NCI-H1417 treated with DMSO at 0.1 percent for 48 hours (cell line): Measurements from ENCODE around the gene HOXA4.

Experiments
- DNase-seq: peaks from one replicate; lab custom pipeline; 2025; lab: John Stamatoyannopoulos, UW

HOXA4 gene

DNA sequence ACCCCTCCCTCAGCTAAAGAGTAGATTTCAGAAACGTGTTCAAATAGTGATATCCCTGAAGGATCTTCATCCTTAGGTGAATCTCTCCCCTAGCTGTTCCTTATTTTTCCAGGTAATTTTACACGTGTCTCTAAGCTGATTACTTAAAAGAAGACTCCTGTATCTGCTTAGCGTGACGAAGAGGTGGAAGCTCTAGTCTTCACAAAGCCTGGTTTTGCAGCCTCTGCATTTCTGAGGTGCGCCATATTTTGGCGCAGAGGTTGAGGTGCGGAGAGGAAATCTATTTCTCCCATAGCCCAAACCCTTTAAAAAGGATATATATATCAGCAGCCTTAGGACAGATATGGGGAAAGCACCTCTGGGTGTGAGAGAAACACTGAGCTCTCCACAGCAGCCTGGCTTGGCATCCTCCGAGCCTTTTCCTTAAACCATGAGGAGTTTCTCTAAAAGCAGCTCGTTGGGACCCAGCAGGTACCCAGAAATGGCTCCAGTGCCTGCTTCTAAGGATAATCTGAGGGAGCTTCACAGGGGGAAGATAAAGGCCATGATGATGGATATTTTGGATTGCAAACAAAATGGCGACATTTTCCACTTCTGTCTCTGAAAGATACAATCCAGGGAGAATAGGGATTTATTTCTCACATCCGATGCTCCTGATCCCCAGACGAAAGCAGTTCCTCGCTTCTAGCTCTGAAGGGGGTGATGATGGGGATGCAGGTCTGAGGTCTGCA is 25.1 kb downstream of the HOXA4 start:
- no peak for DNase-seq

DNA sequence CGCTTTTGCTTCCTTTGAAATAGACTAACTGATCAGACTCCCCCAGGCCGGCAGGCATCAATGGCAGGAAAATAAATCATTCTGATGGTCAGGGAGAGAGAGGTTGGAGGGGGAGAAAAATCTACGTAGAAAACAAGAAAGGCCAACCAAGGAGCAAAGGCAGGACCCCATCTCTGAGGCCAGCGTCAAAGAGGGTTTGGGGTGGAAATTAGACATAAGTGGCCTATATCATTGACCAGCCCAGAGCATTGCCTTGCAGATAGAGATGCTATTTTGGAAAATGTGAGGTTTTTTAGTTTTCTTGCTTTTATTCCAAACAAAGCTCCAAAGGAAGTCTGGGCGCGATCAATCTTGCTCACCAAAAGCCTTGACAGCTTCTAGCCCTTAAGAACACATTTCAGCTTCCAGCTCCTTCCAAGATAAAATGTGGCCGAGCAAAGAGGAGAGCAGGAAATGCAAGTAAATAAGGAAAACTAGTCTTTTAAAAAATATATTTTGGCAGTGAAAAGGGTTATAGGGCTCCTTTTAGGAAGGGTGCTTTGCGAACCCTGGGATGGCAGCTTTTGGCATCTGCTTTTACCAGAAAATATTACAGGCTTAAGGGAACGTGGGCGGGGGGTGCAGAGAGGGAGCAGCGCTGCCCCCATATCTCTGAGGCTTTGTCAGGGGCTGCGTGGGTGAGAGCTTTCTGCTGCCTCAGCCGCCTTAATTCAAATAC is 26.1 kb downstream of the HOXA4 start:
- DNase-seq, result no peak

DNA sequence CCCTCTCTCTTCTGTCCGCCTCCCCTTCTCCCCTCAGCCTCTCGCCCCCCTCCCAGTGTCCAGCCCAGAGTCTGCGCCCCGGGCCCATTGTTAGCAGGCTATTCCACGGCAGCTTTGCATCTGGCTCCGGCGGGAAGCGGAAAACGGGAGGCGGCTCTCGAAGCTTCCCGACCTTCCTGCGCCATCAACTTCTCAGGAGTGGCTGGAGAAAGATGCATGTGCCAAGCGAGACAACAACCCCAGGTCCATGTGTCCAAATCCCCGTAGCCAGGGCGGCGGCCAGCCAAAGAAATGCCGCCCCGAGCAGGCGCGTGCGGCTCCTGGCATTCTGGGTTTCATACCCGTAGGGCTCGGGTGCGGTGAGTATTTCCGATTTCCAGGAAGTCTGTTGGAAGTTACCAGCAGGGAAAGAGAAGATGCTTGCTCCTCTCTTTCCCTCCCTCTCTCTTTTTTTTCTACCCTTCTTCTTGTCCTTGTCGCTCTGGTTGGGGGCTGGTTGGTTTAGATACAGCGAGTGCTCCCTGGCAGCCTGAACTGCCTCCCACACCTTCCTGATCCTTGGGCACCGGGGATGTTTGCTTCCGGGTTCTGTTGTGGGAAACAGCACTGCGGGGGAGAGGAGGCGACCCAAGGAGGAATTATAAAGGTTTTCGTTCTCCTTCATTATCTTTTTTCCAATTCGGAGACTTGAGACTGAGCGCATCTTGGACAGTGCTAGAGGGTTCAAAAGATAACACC is 26.9 kb downstream of the HOXA4 start:
- DNase-seq, result no peak

DNA sequence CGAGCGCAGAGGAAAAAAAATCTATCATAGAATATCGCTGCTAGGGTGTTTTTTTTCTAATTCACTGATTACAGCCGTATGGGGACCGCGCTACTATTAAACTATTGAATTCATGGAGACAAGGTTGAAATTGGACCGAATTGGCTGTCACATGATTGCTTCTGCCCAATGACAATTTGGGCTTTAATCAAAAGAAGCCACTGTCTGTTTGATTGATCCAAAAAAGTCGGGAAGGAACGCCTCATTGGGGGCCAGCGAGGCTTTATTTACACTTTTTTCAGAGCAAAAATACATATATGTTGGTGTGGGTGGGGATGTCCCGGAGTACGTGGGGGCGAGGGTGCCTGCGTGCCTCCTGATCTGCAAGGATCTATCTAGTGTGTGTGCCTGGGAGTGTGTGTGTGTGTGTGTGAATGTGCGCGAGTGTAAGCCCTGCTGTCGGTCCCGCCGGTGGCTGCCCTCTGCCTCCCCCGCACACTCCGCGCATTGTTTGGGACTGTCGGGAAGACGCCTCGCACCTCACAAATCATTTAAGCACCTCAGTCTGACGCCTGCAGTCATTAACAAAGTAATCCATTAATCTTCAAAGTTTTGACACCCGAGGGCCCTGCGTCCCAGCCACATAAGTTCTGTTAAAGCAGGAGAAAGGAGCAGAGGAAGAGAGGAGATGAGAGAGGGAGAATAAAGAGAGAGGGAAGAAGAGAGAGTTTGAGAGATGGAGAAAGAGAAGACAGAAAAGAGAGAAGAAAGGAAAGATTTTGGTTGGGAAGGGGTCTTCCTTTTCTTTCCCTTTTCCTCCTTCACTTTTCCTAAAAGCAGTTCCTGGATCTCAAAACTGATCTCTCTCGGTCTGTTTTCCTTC is 27.7 kb downstream of the HOXA4 start, which contains the start of gene HOXA2:
Gene HOXA2, minus strand, starts transcription at position 103 of the 862 bp plus-strand sequence. CDS start 183 bp downstream, outside the sequence.
- DNase-seq, result no peak

DNA sequence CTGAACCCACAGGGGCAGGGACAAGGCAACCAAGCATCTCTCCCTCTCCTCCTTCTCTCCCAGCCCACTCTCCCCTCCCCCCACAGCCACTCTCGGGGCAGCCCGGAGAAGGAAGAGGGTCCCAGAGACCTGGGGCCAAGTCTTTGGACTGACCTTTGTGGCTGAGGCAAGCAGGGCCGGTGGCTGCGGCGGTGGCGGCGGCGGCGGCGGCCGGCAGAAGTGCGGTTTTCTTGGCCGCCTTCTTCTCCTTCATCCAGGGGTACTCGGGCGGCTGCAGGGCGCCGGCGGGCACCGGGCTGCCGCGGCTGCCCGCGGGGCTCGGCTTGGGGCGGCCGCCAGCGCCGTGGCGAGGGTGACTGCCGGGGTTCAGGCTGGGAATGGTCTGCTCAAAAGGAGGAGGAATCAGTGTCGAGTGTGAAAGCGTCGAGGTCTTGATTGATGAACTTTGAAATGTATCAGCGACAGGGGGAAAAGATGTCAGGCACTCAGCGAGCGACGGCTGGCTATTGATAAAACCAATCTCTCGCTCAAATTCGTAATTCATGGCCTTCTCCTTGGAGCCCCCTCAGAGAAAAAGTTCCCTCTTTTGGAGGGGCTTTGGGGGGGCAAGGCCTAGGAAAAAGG is 28.5 kb downstream of the HOXA4 start:
- no peak for DNase-seq

DNA sequence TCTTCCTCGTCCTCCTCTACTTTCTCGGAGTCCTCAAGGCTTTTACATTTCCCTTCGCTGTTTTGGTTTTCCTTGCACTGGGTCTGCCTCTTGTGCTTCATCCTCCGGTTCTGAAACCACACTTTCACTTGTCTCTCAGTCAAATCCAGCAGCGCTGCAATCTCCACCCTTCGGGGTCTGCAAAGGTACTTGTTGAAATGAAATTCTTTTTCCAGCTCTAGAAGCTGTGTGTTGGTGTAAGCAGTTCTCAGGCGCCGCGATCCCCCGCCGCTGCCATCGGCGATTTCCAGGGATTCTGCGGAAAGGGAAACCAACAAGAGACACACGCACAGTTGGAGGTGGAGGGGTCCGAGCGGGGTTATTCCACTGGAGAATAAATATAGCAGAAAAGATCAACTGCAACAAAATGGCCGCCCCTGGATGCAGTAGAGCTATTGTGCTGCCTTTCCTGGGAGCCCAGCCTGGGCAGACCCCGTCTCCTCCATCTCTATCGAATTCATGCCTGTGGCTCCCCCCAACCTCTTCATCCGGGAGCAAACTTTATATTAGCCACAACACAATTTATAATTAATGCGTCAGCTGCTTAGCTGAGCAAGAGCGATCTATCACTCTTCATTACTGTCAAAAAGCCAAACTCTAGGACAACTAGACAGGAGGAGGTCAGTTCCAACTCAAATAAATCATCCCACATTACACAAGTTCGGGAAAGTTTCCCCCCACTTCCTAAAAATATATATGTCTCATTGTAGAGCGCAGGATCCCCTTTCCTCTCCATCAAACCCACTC is 29.2 kb downstream of the HOXA4 start:
- DNase-seq, result no peak

DNA sequence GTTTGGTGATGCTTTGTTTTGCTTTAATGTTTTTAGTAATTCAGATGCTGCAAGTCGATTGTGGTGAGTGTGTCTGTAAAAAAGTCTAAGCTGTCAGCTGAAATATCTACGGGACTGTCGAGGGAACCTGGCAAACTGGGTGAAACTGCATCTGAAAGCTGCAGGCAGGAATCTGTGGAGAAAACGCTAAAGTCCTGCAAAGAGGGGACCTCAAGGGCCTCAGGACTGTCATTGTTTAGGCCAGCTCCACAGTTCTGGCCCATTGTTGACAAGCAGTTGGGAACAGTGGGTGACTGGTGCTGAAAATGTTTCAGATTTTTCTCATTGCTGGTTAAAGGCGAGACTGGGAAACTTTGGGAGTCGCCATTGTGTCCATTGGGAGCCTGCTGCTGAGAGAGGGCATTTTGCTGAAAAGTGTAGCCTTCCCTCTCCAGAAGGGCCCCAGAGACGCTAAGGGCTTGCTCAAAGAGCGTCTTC is 29.8 kb downstream of the HOXA4 start:
- no peak for DNase-seq

DNA sequence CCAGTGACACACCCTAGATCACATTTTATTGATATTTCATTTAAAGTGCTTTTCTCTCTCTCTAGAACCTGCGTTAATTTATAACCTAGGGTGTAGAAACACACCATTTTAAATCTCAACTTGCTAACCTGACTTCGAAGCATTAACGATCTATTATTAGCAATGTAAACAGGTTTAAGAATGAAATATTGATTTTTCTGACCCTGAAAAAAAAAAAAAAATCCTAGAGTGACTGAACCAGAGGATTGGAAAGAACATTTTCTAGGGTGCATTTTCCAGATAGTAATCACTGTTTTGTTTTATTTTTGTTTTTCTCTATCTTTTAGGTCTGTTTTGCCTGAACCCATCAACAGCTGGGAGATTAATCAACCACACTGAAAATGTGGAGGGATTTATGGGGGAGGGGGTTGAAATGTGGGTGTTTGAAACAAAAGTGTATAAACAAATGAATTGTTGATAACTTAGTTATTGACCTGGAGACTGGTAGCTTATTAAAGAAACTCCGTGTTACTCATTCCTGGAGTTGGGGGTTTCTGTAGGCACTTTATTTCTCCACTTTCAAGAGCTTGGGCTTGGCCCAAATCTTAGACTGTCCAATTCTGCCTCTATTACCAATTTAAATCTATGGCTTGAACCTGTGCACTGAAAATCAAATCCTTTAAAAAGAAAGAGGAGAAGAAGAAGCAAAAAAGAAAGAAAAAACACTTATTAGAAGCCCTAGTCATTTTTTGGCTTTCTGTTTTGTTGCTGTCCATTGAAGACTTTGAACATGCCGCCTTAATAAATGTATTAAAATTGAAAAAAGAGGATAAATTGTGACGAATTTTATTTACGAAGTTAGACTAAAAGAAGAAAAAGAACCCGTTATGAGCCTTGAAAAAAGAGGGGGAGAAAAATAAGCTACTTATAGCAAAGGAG is 30.8 kb downstream of the HOXA4 start:
- no peak for DNase-seq

DNA sequence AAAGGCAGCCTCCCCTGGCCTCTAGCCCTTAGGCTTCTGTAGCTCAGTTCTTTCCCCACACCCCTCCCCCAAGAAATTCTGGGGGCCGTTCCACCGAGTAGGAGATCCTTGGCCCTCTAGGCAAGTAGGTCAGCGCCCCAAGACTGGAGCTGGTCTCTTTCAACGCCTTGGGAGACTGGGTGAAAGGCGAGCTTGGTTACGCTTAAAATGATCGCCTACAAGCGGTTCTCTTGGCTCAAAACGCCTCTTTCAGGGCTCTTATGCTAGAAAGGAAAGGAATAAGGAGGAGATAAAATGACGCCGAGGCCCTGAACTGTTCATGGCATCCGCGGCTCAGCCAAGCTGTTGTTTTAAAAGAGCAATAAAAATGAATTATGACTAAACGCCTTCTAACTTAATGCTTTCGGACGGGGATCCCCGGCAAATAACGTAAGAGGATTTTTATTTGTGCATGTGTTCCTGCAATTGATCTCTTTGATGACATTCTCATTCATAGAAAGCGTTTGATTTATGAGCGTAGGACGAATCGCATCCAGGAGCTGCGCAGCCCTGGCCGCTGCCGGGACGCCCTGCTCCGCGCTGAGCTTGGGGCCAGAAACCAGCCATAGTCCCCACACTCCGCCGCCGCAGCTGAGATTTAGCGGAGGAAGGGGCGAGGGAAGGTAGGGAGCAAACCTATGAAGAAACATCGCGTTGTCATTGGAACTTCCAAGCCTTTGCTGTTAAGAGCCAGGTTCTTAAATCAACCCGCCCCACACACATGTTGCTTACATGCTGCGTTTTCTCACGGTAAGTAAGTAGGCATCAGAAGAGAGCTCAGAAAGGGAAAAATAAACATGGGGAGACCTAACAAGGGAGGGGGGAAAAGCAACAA is 31.7 kb downstream of the HOXA4 start:
- DNase-seq, result no peak

DNA sequence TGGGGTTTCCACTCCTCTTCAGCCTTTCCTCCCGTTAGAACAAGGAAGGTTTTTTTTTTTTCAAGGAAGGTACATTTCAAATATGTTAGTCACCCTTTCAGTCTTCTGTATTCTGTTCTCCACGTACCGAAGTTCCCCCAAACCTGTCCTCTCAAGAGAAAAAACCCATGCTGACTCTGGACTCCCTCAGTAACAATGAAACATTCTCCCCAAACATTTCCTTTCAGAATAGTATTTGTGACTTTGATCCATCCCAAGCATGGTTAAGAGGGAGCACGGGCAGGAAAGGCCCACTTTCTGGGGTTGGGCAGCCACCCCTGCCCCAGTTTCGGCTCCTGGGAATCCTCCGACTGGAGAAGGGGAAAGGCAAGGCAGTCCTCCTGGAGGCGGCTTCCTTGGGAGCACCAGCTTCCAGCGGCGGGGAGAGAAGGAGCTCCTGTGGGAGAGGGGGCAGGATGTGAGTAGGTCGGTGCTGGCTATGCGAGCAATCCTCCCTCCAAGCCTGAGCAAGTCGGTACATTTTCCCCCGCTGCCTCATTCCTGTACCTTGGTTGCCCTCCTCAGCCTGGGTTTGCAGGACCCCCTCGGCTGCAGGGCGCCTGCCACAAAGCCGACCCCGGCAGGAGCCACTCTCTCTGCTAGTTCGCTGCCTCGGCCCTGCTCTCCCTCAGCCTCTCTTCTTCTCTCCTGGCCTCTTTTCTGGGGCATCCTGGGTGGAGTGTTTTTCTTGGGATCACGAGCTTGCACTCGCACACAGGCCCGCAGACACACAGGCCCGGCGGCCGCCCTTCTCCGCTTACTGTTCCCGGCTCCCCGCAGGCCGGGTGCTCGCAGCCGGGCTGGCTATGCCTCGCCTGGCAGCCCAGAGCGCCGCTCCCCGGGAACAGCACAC is 32.6 kb downstream of the HOXA4 start:
- DNase-seq, result no peak

DNA sequence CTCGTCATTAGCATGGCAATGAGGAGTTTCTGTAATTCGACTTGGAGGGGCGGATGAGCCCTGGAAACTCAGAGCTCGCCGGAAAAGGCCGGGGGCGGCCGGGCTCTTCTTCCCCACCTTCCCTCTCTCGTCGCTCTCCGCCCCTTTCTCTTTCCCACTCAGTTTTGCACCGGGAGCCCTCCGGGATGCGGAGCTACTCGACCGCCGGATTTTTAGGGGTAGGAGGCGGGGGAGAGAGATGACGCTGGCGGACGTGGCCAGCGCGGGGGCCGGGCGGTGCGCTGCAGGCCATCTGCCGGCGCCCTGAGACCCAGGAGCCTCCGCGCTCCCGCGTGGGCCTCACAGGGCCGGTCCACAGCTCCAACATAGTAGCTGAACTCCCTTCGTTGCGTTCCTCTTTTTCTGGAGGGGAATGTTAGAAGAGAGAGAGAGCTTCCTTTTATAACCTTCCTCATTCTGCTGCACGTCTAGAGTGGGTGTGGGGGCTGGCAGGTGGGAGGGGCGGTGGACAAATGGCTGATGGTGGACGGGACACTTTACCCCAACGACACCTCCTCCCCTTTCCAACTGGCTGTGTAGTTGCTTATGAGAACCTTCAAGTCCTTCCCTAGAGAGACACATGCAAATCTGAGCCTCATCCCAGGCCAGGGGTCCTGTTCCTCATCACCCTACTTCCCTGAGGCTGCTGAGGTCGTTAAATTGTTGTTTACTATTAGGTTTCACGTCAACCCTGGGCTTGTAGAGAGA is 33.6 kb downstream of the HOXA4 start:
- DNase-seq, result no peak

DNA sequence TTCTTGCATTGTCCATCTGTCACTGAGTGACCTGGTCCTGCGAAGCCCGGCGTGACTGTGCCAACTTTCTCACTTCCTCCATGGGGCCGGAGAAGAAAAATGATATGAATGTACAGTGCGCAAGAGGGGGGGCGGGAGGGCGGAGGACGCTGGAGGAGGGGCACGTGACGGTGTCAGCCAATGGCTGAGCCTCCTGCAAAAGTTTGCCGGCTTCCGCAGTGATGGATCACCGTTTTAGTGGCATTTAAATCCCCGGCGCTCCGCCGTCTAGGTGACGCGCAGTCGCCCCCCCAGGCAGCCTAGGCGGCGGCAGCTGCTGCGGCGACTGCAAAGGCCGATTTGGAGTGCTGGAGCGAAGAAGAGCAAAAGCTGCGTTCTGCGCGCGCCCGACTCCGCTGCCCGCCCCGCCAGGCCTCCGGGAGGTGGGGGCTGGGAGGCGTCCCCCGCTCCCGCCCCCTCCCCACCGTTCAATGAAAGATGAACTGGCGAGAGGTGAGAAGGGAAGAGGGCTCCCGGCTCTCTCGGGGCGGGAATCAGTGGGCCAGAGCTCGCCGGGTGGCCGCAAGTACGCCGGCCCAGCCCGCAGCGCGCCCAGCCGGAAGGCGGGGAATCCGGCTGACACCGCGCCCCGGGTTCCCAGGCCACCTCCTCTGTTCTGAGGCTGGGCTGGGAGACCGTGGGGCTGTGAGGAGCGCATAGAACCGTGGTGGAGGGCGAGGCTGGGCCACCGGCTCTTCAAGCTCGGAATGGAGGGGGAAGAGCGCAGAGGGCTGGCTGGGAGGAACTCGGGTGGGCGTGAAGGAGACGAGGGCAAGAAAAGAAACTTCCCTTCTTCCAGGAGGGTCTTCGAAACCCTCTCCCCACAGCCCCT is 34.4 kb downstream of the HOXA4 start, which contains the start of gene HOXA1:
Gene HOXA1, minus strand, starts transcription at position 104 of the 871 bp plus-strand sequence. Its CDS starts 88 bp downstream, at position 16.
- DNase-seq, result peak; percentile 83

DNA sequence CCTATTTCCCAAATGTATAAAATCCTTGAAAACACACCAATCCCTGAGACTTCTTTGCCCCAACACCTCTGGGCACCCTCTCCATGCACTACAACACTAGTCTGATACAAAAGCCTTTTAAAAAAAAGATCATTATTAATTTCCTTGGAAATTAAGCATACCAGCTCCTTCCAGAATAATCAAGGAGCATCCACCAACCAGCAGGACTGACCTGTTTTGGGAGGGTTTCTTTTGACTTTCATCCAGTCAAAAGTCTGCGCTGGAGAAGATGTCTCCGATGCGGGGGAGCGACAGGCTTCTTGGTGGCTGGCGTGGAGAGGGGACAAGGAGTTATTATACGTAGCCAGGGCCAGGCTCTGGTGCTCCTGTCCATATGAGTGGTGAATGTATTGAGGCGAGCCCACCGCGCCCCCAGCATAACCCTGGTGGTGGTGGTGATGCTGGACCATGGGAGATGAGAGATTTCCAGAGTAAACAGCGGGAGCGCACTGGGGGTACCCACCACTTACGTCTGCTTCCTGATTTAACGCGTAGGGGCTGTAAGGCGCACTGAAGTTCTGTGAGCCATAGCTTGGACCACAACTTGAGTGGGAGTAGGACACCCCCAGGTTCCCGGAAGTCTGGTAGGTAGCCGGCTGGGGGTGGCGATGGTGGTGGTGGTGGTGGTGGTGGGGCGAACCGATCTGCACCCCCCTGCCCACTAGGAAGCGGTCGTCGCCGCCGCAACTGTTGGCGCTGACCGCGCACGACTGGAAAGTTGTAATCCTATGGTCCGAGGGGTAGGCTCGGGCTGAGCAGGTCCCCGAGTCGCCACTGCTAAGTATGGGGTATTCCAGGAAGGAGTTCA is 35.3 kb downstream of the HOXA4 start:
- DNase-seq, result no peak

DNA sequence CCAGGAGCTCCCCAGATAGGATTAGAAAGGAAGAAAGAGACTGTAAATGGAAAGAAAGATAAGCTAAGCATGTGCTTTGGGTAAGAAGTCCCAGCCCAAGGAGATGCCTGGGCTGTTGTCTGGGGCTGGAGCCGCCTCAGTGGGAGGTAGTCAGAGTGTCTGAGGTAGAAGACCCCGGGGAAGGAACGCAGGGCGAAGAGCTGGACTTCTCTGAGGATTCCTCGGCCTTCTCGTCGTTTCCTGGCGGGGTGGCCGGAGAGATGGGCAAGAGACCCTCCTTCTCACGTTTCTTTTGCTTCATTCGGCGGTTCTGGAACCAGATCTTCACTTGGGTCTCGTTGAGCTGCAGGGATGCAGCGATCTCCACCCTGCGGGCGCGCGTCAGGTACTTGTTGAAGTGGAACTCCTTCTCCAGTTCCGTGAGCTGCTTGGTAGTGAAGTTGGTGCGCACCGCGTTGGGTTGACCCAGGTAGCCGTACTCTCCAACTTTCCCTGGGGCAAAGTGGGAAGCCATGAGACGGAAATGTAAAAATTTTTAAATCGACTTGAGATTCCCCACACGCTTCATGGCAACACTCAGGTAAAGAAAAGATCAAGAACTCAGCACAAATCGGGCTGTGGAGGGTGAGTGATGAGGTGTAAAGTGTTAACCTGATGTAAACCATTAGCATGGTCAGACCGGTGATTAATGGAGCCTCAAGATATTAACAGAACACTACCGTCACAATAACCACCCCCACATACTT is 36.1 kb downstream of the HOXA4 start:
- DNase-seq, result no peak
